Caco-2 (cell line): ENCODE results near the gene ATXN7L1. TPM values are rescaled to one million over a fixed set of nuclear protein-coding genes. Genes with fewer than 3 reads are reported as not detected.

Experiments used
- BruUV-seq: library from RNA; stranded (reverse); fragments of 400-500 nt; replicated peaks from 2 replicates; lab custom pipeline; 2021; lab: Mats Ljungman, UMichigan
- CTCF ChIA-PET: fragments of 300-600 bp; sonication (Branson Sonifier 250); formaldehyde crosslinking; loops from one replicate; lab custom pipeline; 2022; ENCODE audit warnings: antibody characterized with exemption; lab: Charles Lee
- POLR2A ChIA-PET: fragments of 300-600 bp; sonication (Branson Sonifier 250); formaldehyde crosslinking; loops from one replicate; lab custom pipeline; 2022; ENCODE audit warnings: antibody characterized with exemption; lab: Charles Lee
- DNase-seq, 2 experiments: peaks; one replicate each; pipeline versions ENCODE4 v3.0.0 to v3.0.0-alpha.2; 2020 to 2022
- H3K27me3 ChIP-seq: replicated peaks from 2 replicates; pipeline ENCODE4 v1.6.0; 2011; ENCODE audit warnings: low read length; ENCODE audit not compliant: control insufficient read depth, insufficient read depth
- H3K36me3 ChIP-seq: 2 replicates; pipeline ENCODE4 v1.5.1; 2011; ENCODE audit warnings: low read length; ENCODE audit not compliant: control insufficient read depth, insufficient read depth
- H3K4me1 ChIP-seq: fragments of 250-450 bp; sonication (Bioruptor Pico); 2 replicates; pipeline ENCODE4 v1.5.1; 2020; ENCODE audit warnings: mild to moderate bottlenecking
- H3K4me3 ChIP-seq: 2 replicates; pipeline ENCODE4 v1.5.1; 2011; ENCODE audit warnings: low read depth, mild to moderate bottlenecking, control low read depth, low read length
- H3K9me3 ChIP-seq: fragments of 250-450 bp; sonication (Bioruptor Pico); 2 replicates; pipeline ENCODE4 v1.5.1; 2020; ENCODE audit warnings: mild to moderate bottlenecking, moderate library complexity
- H3K27ac Mint-ChIP-seq: one replicate; pipeline ENCODE4 v1.8.0; 2022; ENCODE audit warnings: mixed read lengths; ENCODE audit not compliant: unreplicated experiment
- H3K27me3 Mint-ChIP-seq: one replicate; pipeline ENCODE4 v1.8.0; 2022; ENCODE audit warnings: mixed read lengths; ENCODE audit not compliant: insufficient read depth, unreplicated experiment
- H3K36me3 Mint-ChIP-seq: one replicate; pipeline ENCODE4 v1.8.0; 2022; ENCODE audit warnings: mild to moderate bottlenecking, mixed read lengths; ENCODE audit not compliant: insufficient read depth, unreplicated experiment
- H3K4me1 Mint-ChIP-seq: one replicate; pipeline ENCODE4 v1.8.0; 2022; ENCODE audit warnings: low read depth, mixed read lengths; ENCODE audit not compliant: unreplicated experiment
- H3K4me3 Mint-ChIP-seq: one replicate; pipeline ENCODE4 v1.8.0; 2022; ENCODE audit warnings: mild to moderate bottlenecking, moderate library complexity, mixed read lengths; ENCODE audit not compliant: unreplicated experiment
- H3K9me3 Mint-ChIP-seq: one replicate; pipeline ENCODE4 v1.8.0; 2022; ENCODE audit warnings: mixed read lengths; ENCODE audit not compliant: unreplicated experiment
- intact Hi-C: fragments of 100-400 bp; cut with micrococcal nuclease; formaldehyde crosslinking; loops from one replicate; pipeline ENCODE4 v1.10.0; 2022; ENCODE audit not compliant: unreplicated experiment
- total RNA-seq: library from RNA; stranded (reverse); gene quantifications from 2 replicates; pipeline ENCODE4 v1.2.3, GENCODE V29; 2022
- TF ChIP-seq, protein P1 (sequence below), 2 experiments: fragments of 200-600 bp in 1 of 2; IDR thresholded peaks; 1 replicate in 1 of 2; 2 replicates in 1 of 2; pipeline versions ENCODE4 v1.5.1 to v1.8.0; 2011 to 2022; ENCODE audit warnings: antibody characterized with exemption in 1 of 2, control low read depth in 1 of 2, inconsistent platforms in 1 of 2, low read depth in 1 of 2, low read length in 1 of 2, mild to moderate bottlenecking in 1 of 2, moderate library complexity in 1 of 2; ENCODE audit not compliant: insufficient read depth in 1 of 2, severe bottlenecking in 1 of 2, unreplicated experiment in 1 of 2

Gene ATXN7L1
- total RNA-seq, 1 experiment from 2014 or later, result 14.1 TPM

DNA sequence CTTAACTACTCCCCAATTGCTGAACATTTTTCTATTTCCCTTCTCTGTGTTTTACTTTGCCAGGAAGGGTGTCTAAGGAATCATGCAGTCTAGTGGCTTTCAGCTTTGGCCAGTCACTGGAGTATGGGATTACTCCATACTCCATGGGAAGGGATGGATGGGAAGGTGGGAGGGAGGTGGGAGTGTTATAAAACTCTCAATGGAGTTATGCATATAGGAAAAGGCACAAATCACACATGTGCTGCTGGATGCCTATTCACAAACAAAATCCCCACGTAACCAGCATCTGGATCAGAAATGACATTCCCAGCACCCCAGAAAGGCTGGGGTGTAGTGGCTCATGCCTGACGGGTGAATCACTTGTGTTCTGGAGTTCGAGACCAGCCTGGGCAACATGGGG, 125.3 kb downstream of the ATXN7L1 start:
- H3K4me1 Mint-ChIP-seq, result no peaks in the 10 kb centered on the region
- no peaks in the 10 kb centered on the region for H3K36me3 ChIP-seq
- CTCF ChIA-PET, result no interaction called here
- H3K36me3 Mint-ChIP-seq, result no peaks in the 10 kb centered on the region
- H3K4me3 Mint-ChIP-seq, result no peak overlapping the region
- no TSS peak for BruUV-seq
- no peak for DNase-seq
- H3K9me3 Mint-ChIP-seq, result no peaks in the 10 kb centered on the region
- H3K27ac Mint-ChIP-seq, result no peak overlapping the region
- no peaks in the 10 kb centered on the region for H3K4me1 ChIP-seq
- H3K27me3 Mint-ChIP-seq, result no peaks in the 10 kb centered on the region
- TF ChIP-seq, protein P1, sequence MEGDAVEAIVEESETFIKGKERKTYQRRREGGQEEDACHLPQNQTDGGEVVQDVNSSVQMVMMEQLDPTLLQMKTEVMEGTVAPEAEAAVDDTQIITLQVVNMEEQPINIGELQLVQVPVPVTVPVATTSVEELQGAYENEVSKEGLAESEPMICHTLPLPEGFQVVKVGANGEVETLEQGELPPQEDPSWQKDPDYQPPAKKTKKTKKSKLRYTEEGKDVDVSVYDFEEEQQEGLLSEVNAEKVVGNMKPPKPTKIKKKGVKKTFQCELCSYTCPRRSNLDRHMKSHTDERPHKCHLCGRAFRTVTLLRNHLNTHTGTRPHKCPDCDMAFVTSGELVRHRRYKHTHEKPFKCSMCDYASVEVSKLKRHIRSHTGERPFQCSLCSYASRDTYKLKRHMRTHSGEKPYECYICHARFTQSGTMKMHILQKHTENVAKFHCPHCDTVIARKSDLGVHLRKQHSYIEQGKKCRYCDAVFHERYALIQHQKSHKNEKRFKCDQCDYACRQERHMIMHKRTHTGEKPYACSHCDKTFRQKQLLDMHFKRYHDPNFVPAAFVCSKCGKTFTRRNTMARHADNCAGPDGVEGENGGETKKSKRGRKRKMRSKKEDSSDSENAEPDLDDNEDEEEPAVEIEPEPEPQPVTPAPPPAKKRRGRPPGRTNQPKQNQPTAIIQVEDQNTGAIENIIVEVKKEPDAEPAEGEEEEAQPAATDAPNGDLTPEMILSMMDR (IDR thresholded peaks at IDR 0.05; ENCODE audit: insufficient read depth in 1 of 2, low read depth in 1 of 2, low read length in 1 of 2, severe bottlenecking in 1 of 2, unreplicated experiment in 1 of 2), result no peak
- POLR2A ChIA-PET, result no interaction called here
- intact Hi-C loops, result no loop called here
- H3K27me3 ChIP-seq, result no peaks in the 10 kb centered on the region
- H3K9me3 ChIP-seq, result no peaks in the 10 kb centered on the region
- H3K4me3 ChIP-seq, result no peak overlapping the region

DNA sequence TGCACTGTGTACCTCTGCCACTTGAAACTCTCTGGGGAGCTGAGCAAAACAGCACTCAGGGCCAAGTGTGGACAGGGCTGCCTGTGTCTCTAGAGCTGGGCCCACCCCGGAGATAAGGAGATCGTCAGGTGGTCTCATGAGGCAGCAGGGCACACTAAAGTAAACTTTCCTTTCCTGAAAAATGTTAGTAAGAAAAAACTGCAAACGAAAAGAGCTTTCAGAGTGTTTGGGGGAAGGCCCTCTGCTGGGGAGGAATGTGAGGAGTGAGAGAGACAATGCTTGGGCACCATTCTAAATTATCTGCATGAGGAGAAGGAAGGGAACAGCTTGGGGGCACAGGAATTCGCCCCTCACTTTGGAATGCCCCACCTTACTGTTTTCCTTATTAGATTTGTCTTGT, 127.7 kb downstream of the ATXN7L1 start:
- Mint-ChIP-seq H3K4me3 (no peak overlapping the region), H3K4me1 (no peaks in the 10 kb centered on the region), H3K27me3 (no peaks in the 10 kb centered on the region), H3K27ac (no peak overlapping the region), H3K9me3 (no peaks in the 10 kb centered on the region), H3K36me3 (no peaks in the 10 kb centered on the region)
- no peaks in the 10 kb centered on the region for H3K36me3 ChIP-seq
- H3K4me1 ChIP-seq, result no peaks in the 10 kb centered on the region
- BruUV-seq, result no TSS peak
- no peak overlapping the region for H3K4me3 ChIP-seq
- H3K27me3 ChIP-seq, result no peaks in the 10 kb centered on the region
- TF ChIP-seq, protein P1 (IDR thresholded peaks at IDR 0.05; ENCODE audit: insufficient read depth in 1 of 2, low read depth in 1 of 2, low read length in 1 of 2, severe bottlenecking in 1 of 2, unreplicated experiment in 1 of 2), result no peak
- CTCF ChIA-PET, result interaction anchor here (0.6 to 1.1 kb wide), 2 partner anchors 10 to 96 kb away, joined by 3 to 4 read pairs; no protein-coding TSS in a partner anchor
- H3K9me3 ChIP-seq, result no peaks in the 10 kb centered on the region
- POLR2A ChIA-PET, result no interaction called here
- intact Hi-C loops, result loop anchor here (5.0 kb wide), 1 partner anchor 96 kb away; no protein-coding TSS in a partner anchor
- no peak for DNase-seq

DNA sequence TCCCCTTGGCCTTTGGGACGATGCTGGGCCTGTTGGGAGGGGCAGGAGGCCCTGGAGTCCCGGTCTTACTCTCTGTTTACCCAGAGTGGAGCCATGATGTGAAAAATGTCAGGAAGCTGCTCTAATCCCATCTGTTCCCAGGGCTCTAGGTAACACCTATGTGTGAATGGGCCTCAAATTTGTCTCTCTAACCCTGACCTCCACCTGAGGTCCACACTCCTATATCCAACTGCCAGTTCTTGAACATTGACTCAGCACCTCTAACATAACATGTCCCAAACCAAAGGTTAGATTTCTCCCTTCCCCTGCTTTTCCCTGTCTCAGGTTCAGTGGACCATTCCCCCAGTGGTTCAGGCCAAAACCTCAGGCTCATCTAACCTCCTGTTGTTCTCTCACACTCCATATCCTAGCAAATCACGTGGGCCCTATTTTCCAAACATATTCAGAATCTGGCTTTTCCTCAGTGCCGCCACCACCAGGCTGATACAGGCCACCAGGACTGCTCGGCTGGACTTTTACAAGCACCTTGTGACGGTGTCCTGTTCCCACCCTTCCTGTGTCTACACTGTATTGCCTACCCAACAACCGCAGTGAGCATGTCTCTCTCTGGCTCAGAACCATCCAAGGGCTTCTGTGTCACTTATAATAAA, 130.6 kb downstream of the ATXN7L1 start:
- H3K4me3 ChIP-seq, result no peak overlapping the region
- intact Hi-C loops, result loop anchor here (5.0 kb wide), 1 partner anchor 94 kb away; no protein-coding TSS in a partner anchor
- Mint-ChIP-seq H3K27me3 (no peaks in the 10 kb centered on the region), H3K36me3 (no peaks in the 10 kb centered on the region), H3K4me3 (no peak overlapping the region), H3K9me3 (no peaks in the 10 kb centered on the region), H3K4me1 (no peaks in the 10 kb centered on the region), H3K27ac (peak overlapping the region; percentile 7)
- POLR2A ChIA-PET, result no interaction called here
- no peaks in the 10 kb centered on the region for H3K9me3 ChIP-seq
- CTCF ChIA-PET, result no interaction called here
- DNase-seq, result no peak
- H3K27me3 ChIP-seq, result no peaks in the 10 kb centered on the region
- H3K36me3 ChIP-seq, result no peaks in the 10 kb centered on the region
- no peaks in the 10 kb centered on the region for H3K4me1 ChIP-seq
- TF ChIP-seq, protein P1 (IDR thresholded peaks at IDR 0.05; ENCODE audit: insufficient read depth in 1 of 2, low read depth in 1 of 2, low read length in 1 of 2, severe bottlenecking in 1 of 2, unreplicated experiment in 1 of 2), result no peak
- BruUV-seq, result no TSS peak
